OCI-LY3 (cell line): Measurements from ENCODE around the gene PSG2.
"Not testable (repeated sequence)": the region's sequence is repeated elsewhere in the genome, so short reads cannot be mapped to it uniquely, and the experiment has no call there.

ENCODE experiments used
- EZH2phosphoT487 ChIP-seq: fragments of 200-600 bp; shearing (Covaris generic); IDR thresholded peaks from 2 replicates; pipeline ENCODE4 v1.6.1; 2018; ENCODE audit warnings: antibody characterized with exemption, mixed run types, low read depth
- TF ChIP-seq, protein P1 (sequence below): fragments of 200-600, 300-600 bp; sonication (generic); IDR thresholded peaks from 2 replicates; pipeline ENCODE4 v1.5.1; 2014; ENCODE audit warnings: antibody characterized with exemption, low read length, low read depth

DNA sequence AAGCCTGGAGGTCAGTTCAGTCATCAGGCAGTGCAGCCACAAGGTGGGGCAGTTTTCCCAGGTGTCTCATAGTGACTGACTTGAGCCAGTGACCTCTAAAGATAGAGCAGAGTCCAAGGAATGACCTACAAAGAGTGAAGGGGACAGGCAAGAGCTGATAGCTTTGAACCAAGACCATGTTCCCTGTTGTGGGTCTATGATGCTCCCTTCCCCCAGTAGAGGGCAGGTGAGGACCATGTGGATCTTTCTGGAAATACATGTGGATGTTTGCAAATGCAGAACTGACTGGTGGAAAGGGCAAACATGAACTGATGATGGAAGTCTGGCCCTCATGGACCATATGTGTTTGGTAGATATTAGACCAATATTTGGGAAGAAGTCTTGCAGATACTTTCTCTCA is 62.9 kb downstream of the PSG2 start:
- TF ChIP-seq, protein P1, sequence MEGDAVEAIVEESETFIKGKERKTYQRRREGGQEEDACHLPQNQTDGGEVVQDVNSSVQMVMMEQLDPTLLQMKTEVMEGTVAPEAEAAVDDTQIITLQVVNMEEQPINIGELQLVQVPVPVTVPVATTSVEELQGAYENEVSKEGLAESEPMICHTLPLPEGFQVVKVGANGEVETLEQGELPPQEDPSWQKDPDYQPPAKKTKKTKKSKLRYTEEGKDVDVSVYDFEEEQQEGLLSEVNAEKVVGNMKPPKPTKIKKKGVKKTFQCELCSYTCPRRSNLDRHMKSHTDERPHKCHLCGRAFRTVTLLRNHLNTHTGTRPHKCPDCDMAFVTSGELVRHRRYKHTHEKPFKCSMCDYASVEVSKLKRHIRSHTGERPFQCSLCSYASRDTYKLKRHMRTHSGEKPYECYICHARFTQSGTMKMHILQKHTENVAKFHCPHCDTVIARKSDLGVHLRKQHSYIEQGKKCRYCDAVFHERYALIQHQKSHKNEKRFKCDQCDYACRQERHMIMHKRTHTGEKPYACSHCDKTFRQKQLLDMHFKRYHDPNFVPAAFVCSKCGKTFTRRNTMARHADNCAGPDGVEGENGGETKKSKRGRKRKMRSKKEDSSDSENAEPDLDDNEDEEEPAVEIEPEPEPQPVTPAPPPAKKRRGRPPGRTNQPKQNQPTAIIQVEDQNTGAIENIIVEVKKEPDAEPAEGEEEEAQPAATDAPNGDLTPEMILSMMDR, result peak; percentile 17
- not testable (repeated sequence) for TF ChIP-seq EZH2phosphoT487
